HEK293 (cell line): ENCODE measurements around the gene SLC16A5.
A peak's percentile ranks its signal among the peaks of the same experiment; 100 is the strongest.

Experiments used
- BCL11A ChIP-seq: fragments of 450-650 bp; formaldehyde crosslinking; IDR thresholded peaks from 2 replicates; pipeline ENCODE4 v1.5.1; 2016; ENCODE audit warnings: low read depth, missing biosample characterization, missing genetic modification characterization
- ELK4 ChIP-seq: IDR thresholded peaks from 2 replicates; pipeline ENCODE4 v1.6.1; 2011; ENCODE audit warnings: mild to moderate bottlenecking, low read depth, low read length, borderline replicate concordance
- OVOL3 ChIP-seq: fragments of 450-650 bp; formaldehyde crosslinking; IDR thresholded peaks from 2 replicates; pipeline ENCODE4 v1.5.1; 2016; ENCODE audit warnings: missing biosample characterization, missing genetic modification characterization
- RBAK ChIP-seq: fragments of 450-650 bp; formaldehyde crosslinking; IDR thresholded peaks from 2 replicates; pipeline ENCODE4 v1.5.1; 2016; ENCODE audit warnings: missing biosample characterization, missing genetic modification characterization
- YY2 ChIP-seq: fragments of 450-650 bp; formaldehyde crosslinking; IDR thresholded peaks from 2 replicates; pipeline ENCODE4 v1.5.1; 2016; ENCODE audit warnings: missing biosample characterization, missing genetic modification characterization
- ZBTB17 ChIP-seq: fragments of 450-650 bp; formaldehyde crosslinking; IDR thresholded peaks from 2 replicates; pipeline ENCODE4 v1.5.1; 2016; ENCODE audit warnings: missing biosample characterization, missing genetic modification characterization
- ZFP37 ChIP-seq: fragments of 450-650 bp; formaldehyde crosslinking; IDR thresholded peaks from 2 replicates; pipeline ENCODE4 v1.5.1; 2016; ENCODE audit warnings: missing biosample characterization, missing genetic modification characterization
- ZNF114 ChIP-seq: fragments of 450-650 bp; formaldehyde crosslinking; IDR thresholded peaks from 2 replicates; pipeline ENCODE4 v1.5.0; 2017; ENCODE audit warnings: missing biosample characterization, missing genetic modification characterization
- ZNF175 ChIP-seq: fragments of 450-650 bp; formaldehyde crosslinking; IDR thresholded peaks from 2 replicates; pipeline ENCODE4 v1.5.1; 2016; ENCODE audit warnings: missing biosample characterization, missing genetic modification characterization
- ZNF221 ChIP-seq: fragments of 450-650 bp; formaldehyde crosslinking; IDR thresholded peaks from 2 replicates; pipeline ENCODE4 v1.5.1; 2017; ENCODE audit warnings: missing biosample characterization, missing genetic modification characterization, borderline replicate concordance
- ZNF239 ChIP-seq: fragments of 450-650 bp; formaldehyde crosslinking; IDR thresholded peaks from 2 replicates; pipeline ENCODE4 v1.5.1; 2016; ENCODE audit warnings: missing biosample characterization, missing genetic modification characterization
- ZNF266 ChIP-seq: fragments of 450-650 bp; formaldehyde crosslinking; IDR thresholded peaks from 2 replicates; pipeline ENCODE4 v1.5.1; 2016; ENCODE audit warnings: missing biosample characterization, missing genetic modification characterization, low read depth
- ZNF350 ChIP-seq: fragments of 450-650 bp; formaldehyde crosslinking; IDR thresholded peaks from 2 replicates; pipeline ENCODE4 v1.5.0; 2017; ENCODE audit warnings: missing biosample characterization, mild to moderate bottlenecking, missing genetic modification characterization
- ZNF366 ChIP-seq: fragments of 450-650 bp; formaldehyde crosslinking; conservative IDR thresholded peaks from 2 replicates; pipeline ENCODE4 v1.5.1; 2016; ENCODE audit warnings: missing biosample characterization, missing genetic modification characterization
- ZNF398 ChIP-seq: fragments of 450-650 bp; formaldehyde crosslinking; IDR thresholded peaks from 2 replicates; pipeline ENCODE4 v1.5.1; 2017; ENCODE audit warnings: missing biosample characterization, missing genetic modification characterization
- ZNF501 ChIP-seq: fragments of 450-650 bp; formaldehyde crosslinking; IDR thresholded peaks from 2 replicates; pipeline ENCODE4 v1.5.1; 2016; ENCODE audit warnings: missing biosample characterization, missing genetic modification characterization
- ZNF585B ChIP-seq: fragments of 450-650 bp; formaldehyde crosslinking; IDR thresholded peaks from 2 replicates; pipeline ENCODE4 v1.5.1; 2016; ENCODE audit warnings: missing biosample characterization, missing genetic modification characterization
- ZNF600 ChIP-seq: fragments of 450-650 bp; formaldehyde crosslinking; IDR thresholded peaks from 2 replicates; pipeline ENCODE4 v1.5.1; 2016; ENCODE audit warnings: missing biosample characterization, missing genetic modification characterization
- ZNF621 ChIP-seq: fragments of 450-650 bp; formaldehyde crosslinking; IDR thresholded peaks from 2 replicates; pipeline ENCODE4 v1.5.1; 2017; ENCODE audit warnings: missing biosample characterization, missing genetic modification characterization
- ZNF692 ChIP-seq: fragments of 450-650 bp; formaldehyde crosslinking; IDR thresholded peaks from 2 replicates; pipeline ENCODE4 v1.5.1; 2016; ENCODE audit warnings: missing biosample characterization, missing genetic modification characterization
- ZNF747 ChIP-seq: fragments of 450-650 bp; formaldehyde crosslinking; IDR thresholded peaks from 2 replicates; pipeline ENCODE4 v1.5.1; 2016; ENCODE audit warnings: missing biosample characterization, missing genetic modification characterization
- ZNF776 ChIP-seq: fragments of 450-650 bp; formaldehyde crosslinking; IDR thresholded peaks from 2 replicates; pipeline ENCODE4 v1.5.0; 2017; ENCODE audit warnings: missing biosample characterization, missing genetic modification characterization, borderline replicate concordance
- TF ChIP-seq, protein P1 (sequence below): fragments of 450-650 bp; IDR thresholded peaks from 2 replicates; pipeline ENCODE4 v1.5.1; 2018; ENCODE audit warnings: missing biosample characterization, mild to moderate bottlenecking, missing genetic modification characterization
- TF ChIP-seq, protein P2 (sequence below): fragments of 450-650 bp; formaldehyde crosslinking; IDR thresholded peaks from 2 replicates; pipeline ENCODE4 v1.5.1; 2017; ENCODE audit warnings: missing biosample characterization, missing genetic modification characterization
- TF ChIP-seq, protein P3 (sequence below): fragments of 450-650 bp; formaldehyde crosslinking; IDR thresholded peaks from 2 replicates; pipeline ENCODE4 v1.5.1; 2016; ENCODE audit warnings: missing biosample characterization, missing genetic modification characterization, borderline replicate concordance
- TF ChIP-seq, protein P4 (sequence below): fragments of 450-650 bp; formaldehyde crosslinking; IDR thresholded peaks from 2 replicates; pipeline ENCODE4 v1.5.1; 2016; ENCODE audit warnings: missing biosample characterization, missing genetic modification characterization
- TF ChIP-seq, protein P5 (sequence below): fragments of 450-650 bp; formaldehyde crosslinking; IDR thresholded peaks from 2 replicates; pipeline ENCODE4 v1.5.1; 2016; ENCODE audit warnings: missing biosample characterization, missing genetic modification characterization, low read depth

The SLC16A5 gene

GRCh38 chr17:75105126-75106080 lies 17.6 kb downstream of the SLC16A5 start (continued):
- TF ChIP-seq, protein P1, sequence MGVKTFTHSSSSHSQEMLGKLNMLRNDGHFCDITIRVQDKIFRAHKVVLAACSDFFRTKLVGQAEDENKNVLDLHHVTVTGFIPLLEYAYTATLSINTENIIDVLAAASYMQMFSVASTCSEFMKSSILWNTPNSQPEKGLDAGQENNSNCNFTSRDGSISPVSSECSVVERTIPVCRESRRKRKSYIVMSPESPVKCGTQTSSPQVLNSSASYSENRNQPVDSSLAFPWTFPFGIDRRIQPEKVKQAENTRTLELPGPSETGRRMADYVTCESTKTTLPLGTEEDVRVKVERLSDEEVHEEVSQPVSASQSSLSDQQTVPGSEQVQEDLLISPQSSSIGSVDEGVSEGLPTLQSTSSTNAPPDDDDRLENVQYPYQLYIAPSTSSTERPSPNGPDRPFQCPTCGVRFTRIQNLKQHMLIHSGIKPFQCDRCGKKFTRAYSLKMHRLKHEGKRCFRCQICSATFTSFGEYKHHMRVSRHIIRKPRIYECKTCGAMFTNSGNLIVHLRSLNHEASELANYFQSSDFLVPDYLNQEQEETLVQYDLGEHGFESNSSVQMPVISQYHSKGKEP, result peak; percentile 70; the same call in 1 of the 2 replicates
- no peak for TF ChIP-seq ZNF114
- TF ChIP-seq, protein P2, sequence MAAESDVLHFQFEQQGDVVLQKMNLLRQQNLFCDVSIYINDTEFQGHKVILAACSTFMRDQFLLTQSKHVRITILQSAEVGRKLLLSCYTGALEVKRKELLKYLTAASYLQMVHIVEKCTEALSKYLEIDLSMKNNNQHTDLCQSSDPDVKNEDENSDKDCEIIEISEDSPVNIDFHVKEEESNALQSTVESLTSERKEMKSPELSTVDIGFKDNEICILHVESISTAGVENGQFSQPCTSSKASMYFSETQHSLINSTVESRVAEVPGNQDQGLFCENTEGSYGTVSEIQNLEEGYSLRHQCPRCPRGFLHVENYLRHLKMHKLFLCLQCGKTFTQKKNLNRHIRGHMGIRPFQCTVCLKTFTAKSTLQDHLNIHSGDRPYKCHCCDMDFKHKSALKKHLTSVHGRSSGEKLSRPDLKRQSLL (tag by site-specific recombination), result peak; percentile 88; the same call in 1 of the 2 replicates
- no peak for TF ChIP-seq ZNF692 (tag by site-specific recombination)
- TF ChIP-seq ZNF747 (tag by site-specific recombination), result no peak
- no peak for TF ChIP-seq ZNF621 (tag by site-specific recombination)
- TF ChIP-seq ZBTB17, result peak; percentile 71
- no peak for TF ChIP-seq ZNF221 (tag by site-specific recombination)
- no peak for TF ChIP-seq ELK4
- TF ChIP-seq ZNF366 (tag by site-specific recombination), result 0 out of 2 replicates have a peak, but pooled peaks have one; percentile 14
- TF ChIP-seq, protein P3, sequence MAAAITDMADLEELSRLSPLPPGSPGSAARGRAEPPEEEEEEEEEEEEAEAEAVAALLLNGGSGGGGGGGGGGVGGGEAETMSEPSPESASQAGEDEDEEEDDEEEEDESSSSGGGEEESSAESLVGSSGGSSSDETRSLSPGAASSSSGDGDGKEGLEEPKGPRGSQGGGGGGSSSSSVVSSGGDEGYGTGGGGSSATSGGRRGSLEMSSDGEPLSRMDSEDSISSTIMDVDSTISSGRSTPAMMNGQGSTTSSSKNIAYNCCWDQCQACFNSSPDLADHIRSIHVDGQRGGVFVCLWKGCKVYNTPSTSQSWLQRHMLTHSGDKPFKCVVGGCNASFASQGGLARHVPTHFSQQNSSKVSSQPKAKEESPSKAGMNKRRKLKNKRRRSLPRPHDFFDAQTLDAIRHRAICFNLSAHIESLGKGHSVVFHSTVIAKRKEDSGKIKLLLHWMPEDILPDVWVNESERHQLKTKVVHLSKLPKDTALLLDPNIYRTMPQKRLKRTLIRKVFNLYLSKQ (tag by site-specific recombination), result no peak
- TF ChIP-seq RBAK (tag by site-specific recombination), result no peak
- TF ChIP-seq ZNF175 (tag by site-specific recombination), result no peak
- TF ChIP-seq YY2 (tag by site-specific recombination), result no peak
- no peak; the same call in 1 of the 2 replicates for TF ChIP-seq BCL11A (tag by site-specific recombination)
- no peak for TF ChIP-seq ZFP37 (tag by site-specific recombination)
- no peak for TF ChIP-seq ZNF776
- TF ChIP-seq, protein P4, sequence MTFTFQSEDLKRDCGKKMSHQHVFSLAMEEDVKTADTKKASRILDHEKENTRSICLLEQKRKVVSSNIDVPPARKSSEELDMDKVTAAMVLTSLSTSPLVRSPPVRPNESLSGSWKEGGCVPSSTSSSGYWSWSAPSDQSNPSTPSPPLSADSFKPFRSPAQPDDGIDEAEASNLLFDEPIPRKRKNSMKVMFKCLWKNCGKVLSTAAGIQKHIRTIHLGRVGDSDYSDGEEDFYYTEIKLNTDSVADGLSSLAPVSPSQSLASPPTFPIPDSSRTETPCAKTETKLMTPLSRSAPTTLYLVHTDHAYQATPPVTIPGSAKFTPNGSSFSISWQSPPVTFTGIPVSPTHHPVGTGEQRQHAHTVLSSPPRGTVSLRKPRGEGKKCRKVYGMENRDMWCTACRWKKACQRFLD (tag by site-specific recombination), result no peak
- TF ChIP-seq ZNF350, result no peak
- TF ChIP-seq ZNF398 (tag by site-specific recombination), result peak; percentile 63
- TF ChIP-seq, protein P5, sequence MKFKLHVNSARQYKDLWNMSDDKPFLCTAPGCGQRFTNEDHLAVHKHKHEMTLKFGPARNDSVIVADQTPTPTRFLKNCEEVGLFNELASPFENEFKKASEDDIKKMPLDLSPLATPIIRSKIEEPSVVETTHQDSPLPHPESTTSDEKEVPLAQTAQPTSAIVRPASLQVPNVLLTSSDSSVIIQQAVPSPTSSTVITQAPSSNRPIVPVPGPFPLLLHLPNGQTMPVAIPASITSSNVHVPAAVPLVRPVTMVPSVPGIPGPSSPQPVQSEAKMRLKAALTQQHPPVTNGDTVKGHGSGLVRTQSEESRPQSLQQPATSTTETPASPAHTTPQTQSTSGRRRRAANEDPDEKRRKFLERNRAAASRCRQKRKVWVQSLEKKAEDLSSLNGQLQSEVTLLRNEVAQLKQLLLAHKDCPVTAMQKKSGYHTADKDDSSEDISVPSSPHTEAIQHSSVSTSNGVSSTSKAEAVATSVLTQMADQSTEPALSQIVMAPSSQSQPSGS (tag by site-specific recombination), result peak; percentile 71
- no peak for TF ChIP-seq ZNF239 (tag by site-specific recombination)
- no peak for TF ChIP-seq ZNF266 (tag by site-specific recombination)
- TF ChIP-seq ZNF585B, result no peak
- TF ChIP-seq ZNF501 (tag by site-specific recombination), result 0 out of 2 replicates have a peak, but pooled peaks have one; percentile 16
- peak; percentile 86; the same call in 1 of the 2 replicates for TF ChIP-seq OVOL3
- TF ChIP-seq ZNF600 (tag by site-specific recombination), result peak; percentile 86
